Retinal pigment epithelial cell (primary cell): ENCODE data around the gene ASCC2.
A peak's percentile ranks its signal among the peaks of the same experiment; 100 is the strongest.

Experiments used
- DNase-seq: peaks from one replicate; pipeline ENCODE4 v3.0.0-alpha.2; 2010; ENCODE audit warnings: low read depth
- H3K4me3 ChIP-seq: 2 replicates; pipeline ENCODE4 v1.5.1; 2011; ENCODE audit warnings: mild to moderate bottlenecking, low read length, control low read depth, moderate library complexity
- TF ChIP-seq, protein P1 (sequence below): conservative IDR thresholded peaks from 2 replicates; pipeline ENCODE4 v1.5.1; 2011; ENCODE audit warnings: low read depth, low read length, control low read depth, inconsistent platforms

The ASCC2 gene

DNA sequence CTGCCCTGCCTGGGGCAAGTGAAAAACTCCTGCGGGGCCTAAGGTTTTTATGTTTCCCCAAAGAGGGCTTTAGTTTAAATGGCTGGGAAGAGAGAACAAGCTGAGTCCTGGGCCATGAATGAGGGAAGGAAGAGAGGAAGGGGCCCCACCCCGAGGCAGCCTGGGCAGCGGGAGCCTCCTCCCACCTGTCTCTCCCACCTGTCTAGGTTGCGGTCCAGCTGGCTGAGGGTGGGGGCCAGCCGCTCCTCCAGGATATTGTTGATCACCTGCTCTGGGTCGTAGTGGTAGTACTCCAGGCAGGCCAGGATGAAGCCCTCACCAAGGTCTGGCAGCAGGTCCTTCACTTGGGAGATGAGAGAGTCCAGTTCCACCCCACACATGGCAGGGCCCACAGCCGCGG, 36.3 kb downstream of the ASCC2 start:
- H3K4me3 ChIP-seq, result no peak overlapping the region
- no peak for DNase-seq
- TF ChIP-seq, protein P1, sequence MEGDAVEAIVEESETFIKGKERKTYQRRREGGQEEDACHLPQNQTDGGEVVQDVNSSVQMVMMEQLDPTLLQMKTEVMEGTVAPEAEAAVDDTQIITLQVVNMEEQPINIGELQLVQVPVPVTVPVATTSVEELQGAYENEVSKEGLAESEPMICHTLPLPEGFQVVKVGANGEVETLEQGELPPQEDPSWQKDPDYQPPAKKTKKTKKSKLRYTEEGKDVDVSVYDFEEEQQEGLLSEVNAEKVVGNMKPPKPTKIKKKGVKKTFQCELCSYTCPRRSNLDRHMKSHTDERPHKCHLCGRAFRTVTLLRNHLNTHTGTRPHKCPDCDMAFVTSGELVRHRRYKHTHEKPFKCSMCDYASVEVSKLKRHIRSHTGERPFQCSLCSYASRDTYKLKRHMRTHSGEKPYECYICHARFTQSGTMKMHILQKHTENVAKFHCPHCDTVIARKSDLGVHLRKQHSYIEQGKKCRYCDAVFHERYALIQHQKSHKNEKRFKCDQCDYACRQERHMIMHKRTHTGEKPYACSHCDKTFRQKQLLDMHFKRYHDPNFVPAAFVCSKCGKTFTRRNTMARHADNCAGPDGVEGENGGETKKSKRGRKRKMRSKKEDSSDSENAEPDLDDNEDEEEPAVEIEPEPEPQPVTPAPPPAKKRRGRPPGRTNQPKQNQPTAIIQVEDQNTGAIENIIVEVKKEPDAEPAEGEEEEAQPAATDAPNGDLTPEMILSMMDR, result no peak

DNA sequence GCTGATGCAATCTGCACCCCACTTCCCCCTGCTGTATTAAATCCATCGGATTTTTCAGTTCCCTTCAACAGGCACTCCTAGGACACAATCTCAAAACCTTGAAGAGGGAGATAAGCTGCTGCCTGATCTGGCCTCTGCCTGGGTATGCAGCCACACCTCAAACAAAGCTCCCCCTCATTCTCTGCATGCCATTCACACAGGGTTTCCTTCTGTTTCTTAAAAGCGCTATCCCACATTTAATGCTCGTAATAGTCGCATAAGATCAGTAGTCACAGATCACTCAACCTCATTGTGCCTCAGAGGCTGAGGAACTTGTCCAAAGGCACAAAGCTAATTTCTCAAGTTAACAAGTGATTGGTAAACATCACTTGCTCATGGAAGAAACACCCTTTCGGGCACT, 36.9 kb downstream of the ASCC2 start:
- no peak overlapping the region for H3K4me3 ChIP-seq
- DNase-seq, result no peak
- TF ChIP-seq, protein P1, result no peak

DNA sequence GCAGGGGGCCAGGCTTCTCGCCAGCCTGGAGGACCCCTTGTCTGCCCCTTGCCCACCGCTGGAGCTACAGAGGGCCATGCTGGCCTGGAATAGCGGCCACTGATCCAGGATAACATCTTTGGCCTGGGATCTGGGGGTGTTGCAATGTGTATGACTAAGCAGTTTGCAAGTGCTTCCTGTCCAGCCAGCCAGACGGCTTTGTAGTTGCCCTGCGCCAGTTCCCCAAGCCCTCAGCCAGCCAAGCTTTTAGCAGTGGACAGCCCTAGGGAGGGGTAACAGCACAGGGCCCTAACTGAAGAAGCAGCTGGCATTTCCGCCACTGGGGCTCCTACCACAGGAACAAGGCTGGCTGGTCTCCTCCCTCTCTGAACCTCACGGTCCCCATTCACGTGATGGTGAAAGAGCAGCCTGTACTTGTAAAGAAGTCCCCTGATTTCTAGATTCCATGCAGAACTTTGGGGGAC, 38.8 kb downstream of the ASCC2 start:
- no peak overlapping the region for H3K4me3 ChIP-seq
- TF ChIP-seq, protein P1, result no peak
- DNase-seq, result peak; percentile 83

DNA sequence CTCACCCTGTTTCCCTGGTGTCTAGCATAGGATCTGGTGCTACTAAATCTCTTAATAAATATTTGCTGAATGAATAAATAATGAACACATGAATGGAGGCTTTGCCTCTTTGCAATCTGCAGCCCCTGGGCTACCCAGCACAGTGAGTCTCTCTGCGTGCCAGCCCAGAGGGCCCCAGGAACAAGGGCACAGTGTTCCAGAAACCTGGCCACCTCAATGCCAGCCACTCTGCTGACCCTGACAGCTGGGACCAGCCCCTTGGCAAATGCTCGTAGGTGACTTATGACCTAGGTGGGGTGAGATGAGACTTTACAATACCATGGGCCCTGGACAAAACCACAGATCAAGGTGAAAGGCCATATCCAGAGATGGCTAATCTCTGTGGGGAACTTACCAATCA, 39.3 kb downstream of the ASCC2 start:
- TF ChIP-seq, protein P1, result no peak
- H3K4me3 ChIP-seq, result no peak overlapping the region
- DNase-seq, result no peak

DNA sequence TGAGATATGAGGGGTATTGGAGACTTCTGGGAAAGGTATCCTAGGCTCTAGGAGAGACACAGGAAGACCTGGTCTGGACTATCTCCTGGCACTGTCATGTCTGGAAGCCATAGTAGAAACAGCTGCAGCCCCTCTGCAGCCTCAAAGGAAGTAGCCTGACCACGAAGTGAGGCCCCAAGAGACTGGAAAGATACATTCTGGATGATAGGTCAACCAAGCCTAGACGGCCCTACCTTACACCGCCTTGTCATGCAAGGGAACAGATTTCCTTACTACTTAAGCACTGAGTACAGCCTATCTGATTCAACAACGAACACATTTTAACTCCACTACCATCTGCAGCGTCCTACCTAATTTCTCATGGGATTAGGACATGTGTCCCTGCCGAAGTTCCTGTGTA, 39.8 kb downstream of the ASCC2 start:
- no peak for DNase-seq
- TF ChIP-seq, protein P1, result no peak

DNA sequence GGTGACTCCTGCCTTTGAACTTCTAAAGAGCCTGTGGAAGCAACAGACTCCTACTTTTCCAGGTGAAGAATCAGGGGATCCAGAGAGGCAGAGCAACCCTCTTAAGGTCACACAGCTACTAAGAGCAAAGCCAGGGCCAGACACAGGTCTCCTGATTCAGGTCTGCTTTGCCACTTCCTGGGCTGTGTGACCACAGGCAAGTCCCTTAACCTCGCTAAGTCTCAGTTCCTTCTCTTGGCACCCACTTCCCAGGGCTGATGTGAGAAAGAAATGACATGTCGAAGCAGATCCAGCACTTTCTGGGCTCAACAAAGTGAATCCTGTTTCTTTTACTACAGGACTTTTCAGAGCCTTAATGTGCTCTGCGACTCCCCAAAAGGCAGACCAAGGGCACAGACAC, 40.7 kb downstream of the ASCC2 start:
- TF ChIP-seq, protein P1, result no peak
- no peak overlapping the region for H3K4me3 ChIP-seq
- no peak for DNase-seq

More for the DNA sequence above, 39.8 kb downstream of the ASCC2 start:
- H3K4me3 ChIP-seq, result no peak overlapping the region

DNA sequence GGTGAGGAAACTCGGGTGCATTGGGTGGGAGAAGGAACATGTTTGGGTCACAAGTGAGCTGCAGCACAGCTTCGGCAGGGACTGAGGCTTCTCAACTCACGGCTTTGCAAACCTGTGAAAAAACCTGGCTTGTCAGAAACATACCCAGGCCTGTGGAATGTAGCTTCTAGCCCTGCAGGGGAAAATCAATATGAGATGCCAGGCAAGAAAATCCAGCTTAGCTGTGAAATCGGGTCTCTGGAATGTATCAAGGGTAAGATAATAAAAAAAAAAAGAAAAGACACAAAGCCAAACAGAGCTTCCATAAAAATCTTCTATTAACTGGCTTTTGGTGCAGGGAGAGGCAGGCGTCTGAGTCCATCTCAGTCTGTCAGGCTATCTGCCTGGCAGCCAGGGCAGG, 42.4 kb downstream of the ASCC2 start:
- TF ChIP-seq, protein P1, result no peak
- DNase-seq, result no peak
- no peak overlapping the region for H3K4me3 ChIP-seq
